ENCODE measurements around the gene MSRB1. TPM values are rescaled to one million over a fixed set of nuclear protein-coding genes. Genes with fewer than 3 reads are reported as not detected.

Gene MSRB1
- total and polyA plus RNA-seq, 2 of the 13 experiments (the other 11 are each of a cell fraction or from before 2014, with no cell fraction given) = 32.1 to 75.4 TPM

- TF ChIP-seq TFE3 (CRISPR knock-in tag; IDR thresholded peaks at IDR 0.05) = no peak
- no peak for TF ChIP-seq MAF1 (CRISPR knock-in tag; IDR thresholded peaks at IDR 0.05; ENCODE audit: borderline replicate concordance)
- TF ChIP-seq ZNF280B (CRISPR knock-in tag; IDR thresholded peaks at IDR 0.05; ENCODE audit: borderline replicate concordance) = peak; percentile 81
- peak; percentile 87 for TF ChIP-seq HDAC1 (CRISPR knock-in tag; IDR thresholded peaks at IDR 0.05)
- TF ChIP-seq, protein P1, sequence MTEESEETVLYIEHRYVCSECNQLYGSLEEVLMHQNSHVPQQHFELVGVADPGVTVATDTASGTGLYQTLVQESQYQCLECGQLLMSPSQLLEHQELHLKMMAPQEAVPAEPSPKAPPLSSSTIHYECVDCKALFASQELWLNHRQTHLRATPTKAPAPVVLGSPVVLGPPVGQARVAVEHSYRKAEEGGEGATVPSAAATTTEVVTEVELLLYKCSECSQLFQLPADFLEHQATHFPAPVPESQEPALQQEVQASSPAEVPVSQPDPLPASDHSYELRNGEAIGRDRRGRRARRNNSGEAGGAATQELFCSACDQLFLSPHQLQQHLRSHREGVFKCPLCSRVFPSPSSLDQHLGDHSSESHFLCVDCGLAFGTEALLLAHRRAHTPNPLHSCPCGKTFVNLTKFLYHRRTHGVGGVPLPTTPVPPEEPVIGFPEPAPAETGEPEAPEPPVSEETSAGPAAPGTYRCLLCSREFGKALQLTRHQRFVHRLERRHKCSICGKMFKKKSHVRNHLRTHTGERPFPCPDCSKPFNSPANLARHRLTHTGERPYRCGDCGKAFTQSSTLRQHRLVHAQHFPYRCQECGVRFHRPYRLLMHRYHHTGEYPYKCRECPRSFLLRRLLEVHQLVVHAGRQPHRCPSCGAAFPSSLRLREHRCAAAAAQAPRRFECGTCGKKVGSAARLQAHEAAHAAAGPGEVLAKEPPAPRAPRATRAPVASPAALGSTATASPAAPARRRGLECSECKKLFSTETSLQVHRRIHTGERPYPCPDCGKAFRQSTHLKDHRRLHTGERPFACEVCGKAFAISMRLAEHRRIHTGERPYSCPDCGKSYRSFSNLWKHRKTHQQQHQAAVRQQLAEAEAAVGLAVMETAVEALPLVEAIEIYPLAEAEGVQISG (CRISPR knock-in tag; IDR thresholded peaks at IDR 0.05) = peak; percentile 91
- TF ChIP-seq SMAD3 (CRISPR knock-in tag; IDR thresholded peaks at IDR 0.05) = no peak
- peak; percentile 64 for TF ChIP-seq PTBP1 (IDR thresholded peaks at IDR 0.05; ENCODE audit: low read depth, low read length, poor library complexity, severe bottlenecking)
- TF ChIP-seq ZSCAN20 (CRISPR knock-in tag; IDR thresholded peaks at IDR 0.05; ENCODE audit: borderline replicate concordance) = no peak
- TF ChIP-seq, protein P2, sequence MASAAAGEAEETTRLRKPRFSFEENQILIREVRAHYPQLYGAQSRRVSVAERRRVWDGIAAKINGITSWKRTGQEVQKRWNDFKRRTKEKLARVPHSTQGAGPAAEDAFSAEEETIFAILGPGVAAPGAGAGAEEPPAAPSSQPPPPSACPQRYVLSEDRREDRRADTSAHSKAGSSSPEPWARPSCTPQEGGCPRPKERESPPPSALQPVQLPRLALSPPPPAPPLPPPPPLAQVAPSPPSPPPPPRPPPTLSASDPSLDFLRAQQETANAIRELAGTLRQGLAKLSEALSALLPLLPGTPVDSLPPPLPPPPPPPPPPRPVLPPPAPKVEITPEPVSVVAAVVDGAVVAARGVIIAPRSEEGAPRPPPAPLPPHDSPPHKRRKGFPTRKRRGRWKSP (CRISPR knock-in tag; IDR thresholded peaks at IDR 0.05) = peak; percentile 100
- no peak for TF ChIP-seq DNMT3B (CRISPR knock-in tag; conservative IDR thresholded peaks at IDR 0.05)
- no peak for TF ChIP-seq ZNF225 (CRISPR knock-in tag; IDR thresholded peaks at IDR 0.05)
- TF ChIP-seq LCORL (IDR thresholded peaks at IDR 0.05) = no peak
- TF ChIP-seq LCORL (CRISPR knock-in tag; IDR thresholded peaks at IDR 0.05) = peak; percentile 90
- TF ChIP-seq ZBTB44 (CRISPR knock-in tag; IDR thresholded peaks at IDR 0.05) = no peak
- TF ChIP-seq NRL (CRISPR knock-in tag; IDR thresholded peaks at IDR 0.05; ENCODE audit: borderline replicate concordance) = peak; percentile 33; the same call in 1 of the 2 replicates
- TF ChIP-seq, protein P3, sequence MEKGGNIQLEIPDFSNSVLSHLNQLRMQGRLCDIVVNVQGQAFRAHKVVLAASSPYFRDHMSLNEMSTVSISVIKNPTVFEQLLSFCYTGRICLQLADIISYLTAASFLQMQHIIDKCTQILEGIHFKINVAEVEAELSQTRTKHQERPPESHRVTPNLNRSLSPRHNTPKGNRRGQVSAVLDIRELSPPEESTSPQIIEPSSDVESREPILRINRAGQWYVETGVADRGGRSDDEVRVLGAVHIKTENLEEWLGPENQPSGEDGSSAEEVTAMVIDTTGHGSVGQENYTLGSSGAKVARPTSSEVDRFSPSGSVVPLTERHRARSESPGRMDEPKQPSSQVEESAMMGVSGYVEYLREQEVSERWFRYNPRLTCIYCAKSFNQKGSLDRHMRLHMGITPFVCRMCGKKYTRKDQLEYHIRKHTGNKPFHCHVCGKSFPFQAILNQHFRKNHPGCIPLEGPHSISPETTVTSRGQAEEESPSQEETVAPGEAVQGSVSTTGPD (CRISPR knock-in tag; IDR thresholded peaks at IDR 0.05) = no peak
Observed at GRCh38 chr16:1983544-1984346, 40.7 kb upstream of the MSRB1 start, which contains the start of gene GFER (continued).

Data from HepG2 (cell line).